Thymus (tissue), 14 donors: Measurements from ENCODE around the gene SV2A. TPM values are rescaled to one million over a fixed set of nuclear protein-coding genes. Genes with fewer than 3 reads are reported as not detected.
"Not testable (repeated sequence)": the region's sequence is repeated elsewhere in the genome, so short reads cannot be mapped to it uniquely, and the experiment has no call there.

Source experiments
- DNase-seq, 9 donors: peaks; one replicate each; pipeline ENCODE4 v3.0.0-alpha.2; 2013; ENCODE audit warnings: low spot score in 9 of 9, low read depth in 6 of 9, missing footprints in 1 of 9
- H3K27ac ChIP-seq, 2 donors: one replicate each; pipeline ENCODE4 v1.5.1; 2013; ENCODE audit warnings: control low read depth in 1 of 2, low read depth in 1 of 2, low read length in 1 of 2, mild to moderate bottlenecking in 1 of 2, moderate library complexity in 1 of 2
- H3K27me3 ChIP-seq, 2 donors: one replicate each; pipeline ENCODE4 v1.5.1; 2013; ENCODE audit warnings: low read length in 1 of 2; ENCODE audit not compliant: control insufficient read depth in 2 of 2, insufficient read depth in 1 of 2
- H3K36me3 ChIP-seq, 2 donors: one replicate each; pipeline ENCODE4 v1.5.1; 2013; ENCODE audit warnings: low read length in 1 of 2, mild to moderate bottlenecking in 1 of 2, moderate library complexity in 1 of 2; ENCODE audit not compliant: control insufficient read depth in 2 of 2, insufficient read depth in 2 of 2
- H3K4me1 ChIP-seq, 2 donors: one replicate each; pipeline ENCODE4 v1.5.1; 2013; ENCODE audit warnings: low read length in 2 of 2; ENCODE audit not compliant: control insufficient read depth in 2 of 2, insufficient read depth in 2 of 2
- H3K4me3 ChIP-seq, 2 donors: one replicate each; pipeline ENCODE4 v1.5.1; 2013; ENCODE audit warnings: low read length in 2 of 2, control low read depth in 1 of 2, mild to moderate bottlenecking in 1 of 2
- H3K9me3 ChIP-seq, 2 donors: one replicate each; pipeline ENCODE4 v1.5.1; 2013; ENCODE audit warnings: low read length in 1 of 2, mild to moderate bottlenecking in 1 of 2; ENCODE audit not compliant: control insufficient read depth in 2 of 2, insufficient read depth in 1 of 2
- WGBS: extraction: QIAGEN DNeasy Blood & Tissue Kit; methylation state at CpG from one replicate; pipeline ENCODE4 v1.1.7; 2013; 5-methylcytosine and 5-hydroxymethylcytosine counted together
- long read RNA-seq, 10 donors: transcript quantifications; one replicate each; lab custom pipeline, GENCODE V29; 2026
- polyA plus RNA-seq: library from polyadenylated mRNA; stranded (reverse); fragments of 200-250 nt; gene quantifications from one replicate; pipeline ENCODE4 v1.2.3, GENCODE V29; 2013
- total RNA-seq: library from RNA; stranded (reverse); fragments of 120-200 nt; gene quantifications from one replicate; pipeline ENCODE4 v1.2.4, GENCODE V29; 2013
- donor health status: healthy.

SV2A gene, protein sequence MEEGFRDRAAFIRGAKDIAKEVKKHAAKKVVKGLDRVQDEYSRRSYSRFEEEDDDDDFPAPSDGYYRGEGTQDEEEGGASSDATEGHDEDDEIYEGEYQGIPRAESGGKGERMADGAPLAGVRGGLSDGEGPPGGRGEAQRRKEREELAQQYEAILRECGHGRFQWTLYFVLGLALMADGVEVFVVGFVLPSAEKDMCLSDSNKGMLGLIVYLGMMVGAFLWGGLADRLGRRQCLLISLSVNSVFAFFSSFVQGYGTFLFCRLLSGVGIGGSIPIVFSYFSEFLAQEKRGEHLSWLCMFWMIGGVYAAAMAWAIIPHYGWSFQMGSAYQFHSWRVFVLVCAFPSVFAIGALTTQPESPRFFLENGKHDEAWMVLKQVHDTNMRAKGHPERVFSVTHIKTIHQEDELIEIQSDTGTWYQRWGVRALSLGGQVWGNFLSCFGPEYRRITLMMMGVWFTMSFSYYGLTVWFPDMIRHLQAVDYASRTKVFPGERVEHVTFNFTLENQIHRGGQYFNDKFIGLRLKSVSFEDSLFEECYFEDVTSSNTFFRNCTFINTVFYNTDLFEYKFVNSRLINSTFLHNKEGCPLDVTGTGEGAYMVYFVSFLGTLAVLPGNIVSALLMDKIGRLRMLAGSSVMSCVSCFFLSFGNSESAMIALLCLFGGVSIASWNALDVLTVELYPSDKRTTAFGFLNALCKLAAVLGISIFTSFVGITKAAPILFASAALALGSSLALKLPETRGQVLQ
- 1.8 TPM for total RNA-seq
- polyA plus RNA-seq = 2.0 TPM
- long read RNA-seq, donor 1 = 0 reads
- long read RNA-seq, donor 2 = 0 reads
- long read RNA-seq, donor 3 = 0 reads
- long read RNA-seq, donor 4 = 0 reads
- long read RNA-seq, donor 5 = 0 reads
- long read RNA-seq, donor 6, full-length matches to known transcripts = 1 of 1 reads
- long read RNA-seq, donor 6, partial matches to known transcripts = 0 of 1 reads
- long read RNA-seq, donor 6, other reads (novel, unspliced or antisense) = 0 of 1 reads
- long read RNA-seq, donor 7 = 0 reads
- long read RNA-seq, donor 8 = 0 reads
- long read RNA-seq, donor 9 = 0 reads
- long read RNA-seq, donor 10, full-length matches to known transcripts = 1 of 1 reads
- long read RNA-seq, donor 10, partial matches to known transcripts = 0 of 1 reads
- long read RNA-seq, donor 10, other reads (novel, unspliced or antisense) = 0 of 1 reads

DNA sequence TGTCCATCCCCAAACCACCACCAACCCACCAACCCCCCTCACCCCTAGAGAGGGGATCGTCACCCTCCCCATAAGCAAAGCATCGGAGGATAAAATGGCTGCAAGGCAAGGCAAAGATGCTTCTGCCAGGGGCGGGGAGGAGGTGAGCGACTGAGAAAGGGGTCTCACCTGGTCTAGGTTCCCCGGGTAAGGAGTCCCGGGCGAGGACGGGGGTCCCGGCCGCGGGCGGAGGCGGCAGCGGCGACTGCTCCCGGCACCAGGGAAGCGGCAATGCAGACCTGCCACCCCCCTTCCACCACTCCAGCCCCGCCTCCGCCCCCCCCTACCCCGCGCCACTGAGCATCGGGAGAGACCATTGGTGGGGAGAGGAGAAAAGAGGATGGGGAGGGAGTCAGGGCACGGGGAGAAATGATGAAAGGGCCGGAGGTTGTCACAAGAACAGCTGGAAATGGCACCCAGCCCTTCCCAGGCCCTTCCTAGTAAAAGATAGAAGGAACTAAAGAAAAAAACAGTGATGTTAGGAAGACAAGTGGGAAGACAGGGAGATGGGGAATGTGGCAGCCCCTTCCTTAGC, at the start of gene SV2A:
TSS of gene SV2A (minus strand) at position 274 of the 574 bp plus-strand sequence. CDS start 4,004 bp downstream, outside the sequence.
- Histone ChIP-seq H3K4me1 (peaks cover 15 to 28% of the 10 kb centered on the region in 2 donors), H3K27ac (no peak within 1 kb of the TSS), H3K36me3 (peaks cover 6 to 7% of the 10 kb centered on the region in 2 donors), H3K27me3 (peaks cover 0 to 17% of the 10 kb centered on the region in 2 donors), H3K9me3 (no peaks in the 10 kb centered on the region), H3K4me3 (peak within 1 kb of the TSS; percentile 49 to 57)
- 1% methylated on average over 24 of the region's 24 CpGs for WGBS
- peak in 2 of 9 donors; percentile 35 to 56 for DNase-seq

DNA sequence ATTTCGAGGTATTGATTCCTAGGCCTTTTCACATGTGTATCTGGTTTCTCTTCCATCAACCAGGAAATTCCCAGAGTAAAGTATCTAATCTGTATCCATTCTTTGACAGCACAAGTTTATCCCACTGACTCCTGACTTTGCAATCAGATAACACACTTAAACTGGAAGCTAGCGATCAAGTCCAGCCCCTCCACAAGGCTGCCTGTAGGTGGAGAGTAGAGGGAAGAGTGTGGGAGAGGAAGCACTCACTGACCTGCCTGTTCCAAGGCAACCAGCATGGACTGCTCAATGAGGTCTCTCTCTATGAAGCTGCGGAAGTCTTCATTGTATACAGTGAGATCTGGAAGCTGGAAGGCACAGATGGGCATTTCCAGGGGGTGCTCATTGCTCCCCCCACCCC, 49.4 kb upstream of the SV2A start:
- Histone ChIP-seq H3K27ac (no peak overlapping the region), H3K36me3 (peaks cover 0 to 10% of the 10 kb centered on the region in 2 donors), H3K9me3 (no peaks in the 10 kb centered on the region), H3K27me3 (no peaks in the 10 kb centered on the region), H3K4me1 (no peaks in the 10 kb centered on the region), H3K4me3 (no peak overlapping the region)
- no peak for DNase-seq
- 96% methylated on average over 3 of the region's 3 CpGs for WGBS

DNA sequence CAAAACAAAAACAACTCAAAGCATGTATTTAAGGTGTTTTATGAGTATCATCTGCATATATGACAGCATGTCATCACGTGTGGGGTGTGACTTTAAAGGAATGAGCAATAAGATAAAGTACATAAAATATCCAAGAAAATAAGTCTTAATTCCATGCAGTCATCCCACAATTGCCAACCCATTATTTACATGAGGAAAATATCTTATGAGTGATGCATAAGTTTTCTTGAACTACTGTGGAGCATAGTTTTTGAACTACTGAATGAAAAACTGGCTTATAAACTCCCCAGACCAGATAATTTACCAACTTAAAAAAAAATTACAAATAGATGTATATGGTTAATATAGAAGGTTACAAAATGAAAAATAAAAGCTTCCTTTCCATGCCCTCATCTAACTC, 48.8 kb upstream of the SV2A start:
- 90% methylated on average over 1 of the region's 1 CpG for WGBS
- no peak overlapping the region for H3K27ac ChIP-seq
- H3K4me3 ChIP-seq = no peak overlapping the region
- H3K36me3 ChIP-seq = peaks cover 0 to 10% of the 10 kb centered on the region in 2 donors
- no peaks in the 10 kb centered on the region for H3K4me1 ChIP-seq
- no peak for DNase-seq
- no peaks in the 10 kb centered on the region for H3K9me3 ChIP-seq
- H3K27me3 ChIP-seq = no peaks in the 10 kb centered on the region

DNA sequence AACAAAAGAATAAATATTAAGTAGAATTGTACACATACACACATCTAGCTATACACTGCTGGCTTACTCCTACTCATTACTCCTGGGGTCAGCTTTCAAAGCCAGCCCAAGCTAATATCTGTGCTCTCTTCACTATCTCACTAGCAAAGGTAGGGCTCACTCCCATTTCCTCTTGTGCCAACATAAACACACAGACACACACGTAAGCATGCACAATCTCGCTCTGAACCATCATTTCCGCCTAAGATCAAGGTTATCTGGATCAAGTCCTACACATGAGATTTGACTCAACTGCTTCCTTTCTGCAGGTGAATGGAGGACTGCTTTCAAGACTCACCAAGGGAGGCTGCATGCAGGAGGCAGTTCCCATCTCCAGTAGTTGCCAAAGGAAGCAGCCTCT, 47.8 kb upstream of the SV2A start:
- no peak overlapping the region for H3K27ac ChIP-seq
- H3K36me3 ChIP-seq = peaks cover 0 to 10% of the 10 kb centered on the region in 2 donors
- WGBS = 95% methylated on average over 3 of the region's 3 CpGs

DNA sequence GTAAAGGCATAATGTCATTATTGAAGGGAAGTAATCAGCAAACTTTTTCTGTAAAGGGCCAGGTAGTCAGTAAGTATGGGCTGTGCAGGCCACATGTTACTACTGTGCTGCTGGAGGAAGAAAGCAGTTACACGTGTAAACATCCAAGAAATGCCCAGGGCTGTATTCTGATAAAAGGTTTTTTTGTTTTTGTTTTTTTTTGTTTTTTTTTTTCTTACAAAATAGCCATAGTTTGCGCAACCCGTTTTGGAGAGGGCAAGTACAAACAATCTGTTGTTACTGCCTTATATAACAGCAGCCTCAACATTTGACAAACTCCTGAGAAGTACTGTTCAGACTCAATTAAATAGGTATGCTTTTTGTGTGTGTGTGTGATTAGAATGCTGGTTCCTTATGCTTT, 45.7 kb upstream of the SV2A start:
- Histone ChIP-seq H3K27me3 (no peaks in the 10 kb centered on the region), H3K27ac (no peak overlapping the region), H3K36me3 (peaks cover 0 to 7% of the 10 kb centered on the region in 2 donors), H3K4me3 (no peak overlapping the region), H3K9me3 (no peaks in the 10 kb centered on the region), H3K4me1 (no peaks in the 10 kb centered on the region)
- WGBS = 87% methylated on average over 3 of the region's 3 CpGs
- DNase-seq = no peak

More for the DNA sequence above, 47.8 kb upstream of the SV2A start:
- H3K9me3 ChIP-seq = no peaks in the 10 kb centered on the region
- no peak overlapping the region for H3K4me3 ChIP-seq
- DNase-seq = peak in 1 of 9 donors; percentile 16
- no peaks in the 10 kb centered on the region for H3K4me1 ChIP-seq
- H3K27me3 ChIP-seq = no peaks in the 10 kb centered on the region

DNA sequence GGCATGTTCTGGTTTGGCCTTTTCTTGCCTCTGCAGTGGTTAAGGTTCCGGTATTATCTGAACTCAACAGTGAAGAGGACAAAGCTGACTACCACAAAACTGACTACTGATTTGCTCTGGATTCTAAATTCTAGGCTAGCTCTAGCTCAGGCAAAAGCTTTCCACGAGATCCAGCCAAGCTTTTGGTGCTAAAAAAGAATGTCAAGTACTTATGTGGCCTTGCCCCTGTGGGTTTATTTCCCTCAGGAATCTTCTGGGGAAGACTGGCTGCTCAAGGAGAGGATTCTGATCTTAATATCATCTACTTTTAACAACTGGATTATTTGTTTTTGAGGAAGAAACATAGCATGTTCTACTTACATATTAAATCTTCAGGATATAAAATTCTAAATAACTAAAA, 45.1 kb upstream of the SV2A start:
- no peak overlapping the region for H3K4me3 ChIP-seq
- H3K36me3 ChIP-seq = peaks cover 0 to 7% of the 10 kb centered on the region in 2 donors
- H3K9me3 ChIP-seq = peaks cover 0 to 3% of the 10 kb centered on the region in 2 donors
- H3K27me3 ChIP-seq = no peaks in the 10 kb centered on the region
- DNase-seq = no peak
- WGBS = 96% methylated on average over 2 of the region's 2 CpGs
- H3K27ac ChIP-seq = no peak overlapping the region
- H3K4me1 ChIP-seq = no peaks in the 10 kb centered on the region

DNA sequence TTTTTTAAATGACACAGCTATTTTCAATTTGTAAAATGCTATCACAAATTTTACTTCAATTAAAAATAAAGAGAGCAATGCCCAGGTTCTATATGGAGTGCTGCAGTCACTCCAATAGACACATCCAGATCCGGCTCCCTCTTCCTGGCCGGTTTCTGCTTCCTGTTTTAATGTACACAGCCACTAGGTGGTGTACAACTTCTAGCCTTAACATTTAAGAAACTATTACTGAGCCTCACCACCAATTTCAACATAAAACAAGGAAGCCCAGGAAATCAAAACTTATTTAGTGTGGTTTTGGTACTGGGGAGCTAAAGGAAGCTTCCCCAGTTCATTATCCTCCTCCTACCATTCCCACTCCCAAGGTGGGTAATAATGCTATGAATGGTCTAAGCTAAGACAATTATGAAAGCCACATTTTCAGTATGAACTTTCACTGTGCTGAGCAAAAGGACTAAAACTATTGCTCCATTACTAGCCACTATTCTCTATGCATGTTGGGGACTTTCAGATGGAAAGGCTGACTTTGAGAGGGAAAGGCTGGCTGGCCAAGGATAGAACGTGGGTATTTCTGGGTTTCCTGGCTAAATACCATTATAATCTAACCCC, 44.5 kb upstream of the SV2A start:
- H3K27ac ChIP-seq = no peak overlapping the region
- DNase-seq = peak in 8 of 9 donors; percentile 46 to 85 (median 60)
- H3K36me3 ChIP-seq = peaks cover 0 to 7% of the 10 kb centered on the region in 2 donors
- 26% methylated on average over 3 of the region's 3 CpGs for WGBS
- H3K9me3 ChIP-seq = peaks cover 0 to 6% of the 10 kb centered on the region in 2 donors
- H3K27me3 ChIP-seq = no peaks in the 10 kb centered on the region
- H3K4me3 ChIP-seq = no peak overlapping the region
- H3K4me1 ChIP-seq = no peaks in the 10 kb centered on the region

DNA sequence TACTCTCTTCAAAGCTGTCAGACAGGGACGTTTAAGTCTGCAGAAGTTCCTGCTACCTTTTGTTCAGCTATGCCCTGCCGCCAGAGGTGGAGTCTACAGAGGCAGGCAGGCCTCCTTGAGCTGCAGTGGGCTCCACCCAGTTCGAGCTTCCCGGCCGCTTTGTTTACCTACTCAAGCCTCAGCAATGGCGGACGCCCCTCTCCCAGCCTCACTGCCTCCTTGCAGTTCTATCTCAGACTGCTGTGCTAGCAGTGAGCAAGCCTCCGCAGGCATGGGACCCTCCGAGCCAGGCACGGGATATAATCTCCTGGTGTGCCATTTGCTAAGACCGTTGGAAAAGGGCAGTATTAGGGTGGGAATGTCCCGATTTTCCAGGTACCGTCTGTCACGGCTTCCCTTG, 39.9 kb upstream of the SV2A start:
- not testable (repeated sequence) for H3K4me3 ChIP-seq, DNase-seq, H3K36me3 ChIP-seq, H3K9me3 ChIP-seq, H3K4me1 ChIP-seq, H3K27me3 ChIP-seq, H3K27ac ChIP-seq
- 98% methylated on average over 14 of the region's 14 CpGs for WGBS
